A673 (cell line): Measurements from ENCODE around the gene CACNA2D3.

ENCODE experiments used
- EZH2 ChIP-seq: fragments of 200-600 bp; sonication (generic); IDR thresholded peaks from 2 replicates; pipeline ENCODE4 v1.6.1; 2017; ENCODE audit warnings: borderline replicate concordance, low read depth, mild to moderate bottlenecking, mixed read lengths, antibody characterized with exemption, low read length; ENCODE audit not compliant: poor library complexity, severe bottlenecking
- TF ChIP-seq, protein P1 (sequence below): fragments of 300-800, 200-600 bp; sonication (generic); conservative IDR thresholded peaks from 2 replicates; pipeline ENCODE4 v1.5.1; 2017; ENCODE audit warnings: low read depth, mild to moderate bottlenecking, antibody characterized with exemption, low read length, moderate library complexity, mixed read lengths

DNA sequence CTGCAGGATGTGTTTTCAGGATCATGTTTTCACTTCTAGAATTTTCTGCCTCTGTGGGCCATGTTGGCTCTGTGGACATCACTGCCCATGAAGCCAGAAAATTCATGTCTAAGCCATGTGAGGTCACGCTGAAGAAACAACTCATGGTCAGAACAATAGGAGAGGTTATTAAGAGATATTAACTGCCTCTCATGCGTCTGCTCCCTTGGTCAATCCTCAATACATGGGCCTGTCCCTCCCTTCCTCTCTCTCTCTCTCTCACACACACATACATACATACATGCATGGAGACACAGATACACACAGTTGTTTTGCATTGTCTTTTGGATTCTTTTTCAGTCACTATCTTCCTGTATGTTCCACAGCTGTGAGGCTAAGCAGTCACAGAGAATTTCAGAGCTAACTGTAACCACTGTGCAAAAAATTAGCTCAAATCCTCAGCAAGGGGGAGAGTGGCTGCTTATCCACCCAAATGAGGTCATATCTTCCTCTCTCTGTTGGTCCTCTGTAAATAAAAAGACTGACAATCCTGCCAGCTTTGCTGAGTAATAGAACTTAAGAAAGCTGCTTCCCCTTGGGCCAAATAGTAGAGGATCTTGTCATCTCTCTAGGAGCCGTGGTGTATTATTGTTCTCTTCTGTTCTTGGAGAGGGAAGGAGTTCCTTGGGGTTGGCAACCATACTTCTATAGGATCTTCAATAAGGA lies 759.9 kb downstream of the CACNA2D3 start:
- TF ChIP-seq, protein P1, sequence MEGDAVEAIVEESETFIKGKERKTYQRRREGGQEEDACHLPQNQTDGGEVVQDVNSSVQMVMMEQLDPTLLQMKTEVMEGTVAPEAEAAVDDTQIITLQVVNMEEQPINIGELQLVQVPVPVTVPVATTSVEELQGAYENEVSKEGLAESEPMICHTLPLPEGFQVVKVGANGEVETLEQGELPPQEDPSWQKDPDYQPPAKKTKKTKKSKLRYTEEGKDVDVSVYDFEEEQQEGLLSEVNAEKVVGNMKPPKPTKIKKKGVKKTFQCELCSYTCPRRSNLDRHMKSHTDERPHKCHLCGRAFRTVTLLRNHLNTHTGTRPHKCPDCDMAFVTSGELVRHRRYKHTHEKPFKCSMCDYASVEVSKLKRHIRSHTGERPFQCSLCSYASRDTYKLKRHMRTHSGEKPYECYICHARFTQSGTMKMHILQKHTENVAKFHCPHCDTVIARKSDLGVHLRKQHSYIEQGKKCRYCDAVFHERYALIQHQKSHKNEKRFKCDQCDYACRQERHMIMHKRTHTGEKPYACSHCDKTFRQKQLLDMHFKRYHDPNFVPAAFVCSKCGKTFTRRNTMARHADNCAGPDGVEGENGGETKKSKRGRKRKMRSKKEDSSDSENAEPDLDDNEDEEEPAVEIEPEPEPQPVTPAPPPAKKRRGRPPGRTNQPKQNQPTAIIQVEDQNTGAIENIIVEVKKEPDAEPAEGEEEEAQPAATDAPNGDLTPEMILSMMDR, result no peak
- TF ChIP-seq EZH2, result no peak
